ENCODE results near the gene GDAP2.

DNA sequence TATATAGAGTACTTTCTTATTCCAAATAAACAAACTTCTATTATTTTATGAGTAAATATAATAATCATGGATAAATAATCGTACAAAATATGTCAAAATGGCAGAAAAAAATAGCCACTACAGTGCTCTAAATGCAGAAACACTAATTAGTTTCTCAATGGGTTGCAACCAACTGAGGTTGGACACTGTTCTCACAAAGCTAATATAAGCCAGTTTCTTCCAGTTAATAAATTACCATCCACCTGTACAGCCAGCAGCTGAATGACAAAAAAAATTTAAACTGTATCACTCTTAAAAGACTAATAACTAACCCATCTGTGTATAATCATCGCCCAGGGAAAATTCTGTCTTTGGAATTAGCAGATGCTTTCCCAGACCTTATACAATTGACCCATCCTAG lies 36.9 kb downstream of the GDAP2 start:
- TF ChIP-seq CTCF (IDR thresholded peaks at IDR 0.05; ENCODE audit: low read depth, low read length) = no peak
- no peak for TF ChIP-seq MYC (IDR thresholded peaks at IDR 0.05; ENCODE audit: low read depth, low read length)
- no peak for TF ChIP-seq POLR2A (IDR thresholded peaks at IDR 0.05; ENCODE audit: extremely low read depth, insufficient read length)

Measured in NB4 (cell line).